Endothelial cell of umbilical vein (primary cell): ENCODE data around the gene GMCL1. TPM values are rescaled to one million over a fixed set of nuclear protein-coding genes. Genes with fewer than 3 reads are reported as not detected.
"Not testable (repeated sequence)": the region's sequence is repeated elsewhere in the genome, so short reads cannot be mapped to it uniquely, and the experiment has no call there.

Experiments
- BruUV-seq: library from RNA; stranded (reverse); fragments of 400-500 nt; replicated peaks from 2 replicates; lab custom pipeline; 2021; lab: Mats Ljungman, UMichigan
- CTCF ChIA-PET: fragments of 300-600, 350-600 bp; sonication (Branson Sonifier 250); formaldehyde crosslinking; loops from one replicate; lab custom pipeline; 2021; ENCODE audit warnings: antibody characterized with exemption, inconsistent platforms; lab: Charles Lee
- POLR2A ChIA-PET: fragments of 300-600, 350-600 bp; sonication (Branson Sonifier 250); formaldehyde crosslinking; loops from one replicate; lab custom pipeline; 2021; ENCODE audit warnings: antibody characterized with exemption, inconsistent platforms; lab: Charles Lee
- DNase-seq: peaks from one replicate; pipeline ENCODE4 v3.0.0-alpha.2; 2011; ENCODE audit warnings: low read depth, low spot score
- FAIRE-seq: peaks from 2 replicates; lab custom pipeline; 2011; peaks lifted over from hg19 to GRCh38; lab: Jason Lieb, UNC
- H2AFZ ChIP-seq: 2 replicates; pipeline ENCODE4 v1.6.0; 2012; ENCODE audit warnings: low read depth, low read length, control low read depth, inconsistent platforms
- H3K27ac ChIP-seq: 2 replicates; pipeline ENCODE4 v1.5.1; 2011; ENCODE audit warnings: low read depth, mild to moderate bottlenecking, control low read depth, low read length, moderate library complexity; ENCODE audit not compliant: insufficient read depth
- H3K27me3 ChIP-seq, 2 experiments: 2 replicates each; pipeline versions ENCODE4 v1.6.0 to v1.6.1; 2011; ENCODE audit warnings: low read length in 2 of 2, mixed read lengths in 1 of 2; ENCODE audit not compliant: control insufficient read depth in 2 of 2, insufficient read depth in 2 of 2
- H3K36me3 ChIP-seq, 2 experiments: 2 replicates in 1 of 2; 3 replicates in 1 of 2; pipeline ENCODE4 v1.5.1; 2011; ENCODE audit warnings: low read length in 2 of 2, mild to moderate bottlenecking in 1 of 2, moderate library complexity in 1 of 2; ENCODE audit not compliant: control insufficient read depth in 2 of 2, insufficient read depth in 2 of 2; ENCODE audit errors: extremely low read depth in 1 of 2
- H3K4me1 ChIP-seq: 3 replicates; pipeline ENCODE4 v1.5.1; 2011; ENCODE audit warnings: mild to moderate bottlenecking, low read length; ENCODE audit not compliant: control insufficient read depth, insufficient read depth; ENCODE audit errors: extremely low read depth
- H3K4me2 ChIP-seq: 2 replicates; pipeline ENCODE4 v1.6.1; 2011; ENCODE audit warnings: low read length, control low read depth, mixed read lengths; ENCODE audit not compliant: insufficient read depth
- H3K4me3 ChIP-seq, 3 experiments: fragments of 200-600 bp in 1 of 3; sonication (generic), shearing (Covaris generic) in 1 of 3; replicated peaks in 1 of 3; 2 replicates each; pipeline ENCODE4 v1.5.1; 2011 to 2016; ENCODE audit warnings: control low read depth in 3 of 3, low read length in 3 of 3, mild to moderate bottlenecking in 2 of 3, inconsistent platforms in 1 of 3, low read depth in 1 of 3, moderate library complexity in 1 of 3; ENCODE audit not compliant: insufficient read depth in 1 of 3
- H3K79me2 ChIP-seq: 2 replicates; pipeline ENCODE4 v1.6.0; 2012; ENCODE audit warnings: low read length, inconsistent platforms; ENCODE audit not compliant: control insufficient read depth, insufficient read depth
- H3K9ac ChIP-seq: replicated peaks from 2 replicates; pipeline ENCODE3; 2011; ENCODE audit warnings: low read length, control low read depth; ENCODE audit not compliant: insufficient read depth; ENCODE audit errors: extremely low read depth
- H3K9me1 ChIP-seq: replicated peaks from 3 replicates; pipeline ENCODE4 v1.6.0; 2011; ENCODE audit warnings: mild to moderate bottlenecking, low read length; ENCODE audit not compliant: control insufficient read depth, insufficient read depth; ENCODE audit errors: extremely low read depth
- H3K9me3 ChIP-seq: replicated peaks from 2 replicates; pipeline ENCODE4 v1.5.1; 2012; ENCODE audit warnings: low read length, inconsistent platforms; ENCODE audit not compliant: control insufficient read depth, insufficient read depth
- H4K20me1 ChIP-seq: replicated peaks from 2 replicates; pipeline ENCODE3; 2011; ENCODE audit warnings: mild to moderate bottlenecking, low read length; ENCODE audit not compliant: control insufficient read depth, insufficient read depth; ENCODE audit errors: extremely low read depth
- CTCF ChIP-seq, 2 donors: IDR thresholded peaks; 1 replicate in 1 of 2; 2 replicates in 1 of 2; pipeline ENCODE4 v1.5.1; 2011; ENCODE audit warnings: low read length in 2 of 2, mild to moderate bottlenecking in 2 of 2, moderate library complexity in 2 of 2, control low read depth in 1 of 2, inconsistent platforms in 1 of 2, low read depth in 1 of 2; ENCODE audit not compliant: insufficient read depth in 1 of 2; ENCODE audit errors: extremely low read depth in 1 of 2
- EZH2 ChIP-seq: IDR thresholded peaks from 2 replicates; pipeline ENCODE4 v1.6.1; 2012; ENCODE audit warnings: borderline replicate concordance, low read depth, mild to moderate bottlenecking, moderate library complexity, low read length, inconsistent platforms; ENCODE audit not compliant: severe bottlenecking
- FOS ChIP-seq: IDR thresholded peaks from 2 replicates; pipeline ENCODE4 v1.6.1; 2011; ENCODE audit warnings: mild to moderate bottlenecking, low read length, moderate library complexity, borderline replicate concordance; ENCODE audit not compliant: insufficient read depth
- GATA2 ChIP-seq: IDR thresholded peaks from 2 replicates; pipeline ENCODE4 v1.7.0; 2011; ENCODE audit warnings: low read depth, mild to moderate bottlenecking, moderate library complexity, mixed read lengths, low read length; ENCODE audit not compliant: insufficient read length, insufficient read depth
- JUN ChIP-seq: IDR thresholded peaks from 2 replicates; pipeline ENCODE4 v1.6.1; 2011; ENCODE audit warnings: borderline replicate concordance, low read depth; ENCODE audit not compliant: insufficient read length, insufficient read depth
- MAX ChIP-seq: IDR thresholded peaks from 2 replicates; pipeline ENCODE4 v1.6.1; 2011; ENCODE audit not compliant: insufficient read depth, insufficient read length
- MYC ChIP-seq: IDR thresholded peaks from one replicate; pipeline ENCODE4 v1.6.1; 2011; ENCODE audit warnings: mild to moderate bottlenecking, low read depth, low read length
- POLR2A ChIP-seq: IDR thresholded peaks from 2 replicates; pipeline ENCODE4 v1.6.1; 2012; ENCODE audit warnings: low read depth, mild to moderate bottlenecking, control low read depth, low read length
- POLR2AphosphoS5 ChIP-seq: IDR thresholded peaks from 2 replicates; pipeline ENCODE4 v1.6.1; 2012; ENCODE audit warnings: low read depth, mild to moderate bottlenecking, control low read depth, low read length, moderate library complexity; ENCODE audit not compliant: insufficient read depth
- dilution Hi-C: fragments of 300-500 bp; cut with MboI; formaldehyde crosslinking; loops from one replicate; pipeline ENCODE4 v1.15.0; 2019; ENCODE audit warnings: low sequenced_read_pairs; ENCODE audit not compliant: extremely low pct_ligation_motif_present
- intact Hi-C: fragments of 100-400 bp; cut with micrococcal nuclease; formaldehyde crosslinking; loops from one replicate; pipeline ENCODE4 v1.10.0; 2022
- polyA plus RNA-seq, 4 experiments: library from polyadenylated mRNA; depleted of rRNA in 3 of 4; stranded (reverse) in 3 of 4; unstranded in 1 of 4; fragments of >200 nt; gene quantifications; 2 replicates each; pipeline versions ENCODE4 v1.2.1 to v1.2.3, GENCODE V29; 2011 to 2012; ENCODE audit warnings: missing spikeins in 1 of 4
- total RNA-seq: library from RNA; stranded (reverse); gene quantifications from 2 replicates; pipeline ENCODE4 v1.2.3, GENCODE V29; 2021

Gene GMCL1
- total and polyA plus RNA-seq, 2 donors (not counting 3 experiments of a cell fraction or from before 2014, with no cell fraction given) = 4.2 to 14.6 TPM

DNA sequence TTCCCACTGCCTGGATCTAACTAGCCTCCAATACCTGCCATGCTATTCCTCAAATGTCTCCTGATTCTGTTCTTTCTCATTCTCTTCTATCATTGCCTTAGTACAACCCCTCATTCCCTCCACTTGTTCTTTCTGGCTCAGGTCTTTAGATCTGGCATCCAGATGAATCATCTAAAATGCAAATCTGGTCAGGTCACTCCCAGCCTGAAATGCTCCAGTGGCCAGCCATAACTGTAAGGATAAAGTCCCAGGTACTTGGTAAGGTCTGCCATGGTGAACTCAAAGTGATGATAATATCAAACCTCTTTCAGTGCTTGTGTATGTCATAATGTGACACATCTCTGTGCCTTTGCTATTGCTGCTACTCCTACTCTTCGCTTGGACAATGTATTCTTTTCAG lies 61.4 kb downstream of the GMCL1 start:
- DNase-seq (no peak), FAIRE-seq (no peak)
- dilution Hi-C loops = no loop called here
- BruUV-seq = no TSS peak
- H3K4me2 ChIP-seq = no peak overlapping the region
- no peaks in the 10 kb centered on the region for H4K20me1 ChIP-seq
- H3K27me3 ChIP-seq = no peaks in the 10 kb centered on the region
- H3K4me3 ChIP-seq = no peak overlapping the region
- H3K36me3 ChIP-seq = no peaks in the 10 kb centered on the region
- no peak overlapping the region for H3K9ac ChIP-seq
- H3K79me2 ChIP-seq = peaks cover 16% of the 10 kb centered on the region
- no peaks in the 10 kb centered on the region for H3K9me1 ChIP-seq
- POLR2A ChIA-PET = no interaction called here
- no peaks in the 10 kb centered on the region for H3K9me3 ChIP-seq
- CTCF ChIA-PET = interaction anchor here (6.1 kb wide), 1 partner anchor 165 kb away, joined by 103 read pairs; no protein-coding TSS in a partner anchor
- no peak overlapping the region for H2AFZ ChIP-seq
- H3K4me1 ChIP-seq = peaks cover 10% of the 10 kb centered on the region
- no peak for TF ChIP-seq EZH2
- TF ChIP-seq MYC = no peak
- no peak for TF ChIP-seq JUN
- TF ChIP-seq POLR2A = no peak
- no peak for TF ChIP-seq MAX
- TF ChIP-seq GATA2 = no peak
- no peak for TF ChIP-seq FOS
- TF ChIP-seq CTCF (IDR thresholded peaks at IDR 0.05; ENCODE audit: extremely low read depth in 1 of 2, insufficient read depth in 1 of 2, low read depth in 1 of 2, low read length in 2 of 2) = no peak
- no peak for TF ChIP-seq POLR2AphosphoS5
- no peak overlapping the region for H3K27ac ChIP-seq
- intact Hi-C loops = no loop called here

- POLR2A ChIA-PET, H3K9ac ChIP-seq, H4K20me1 ChIP-seq, BruUV-seq, dilution Hi-C loops, H3K27me3 ChIP-seq, H3K4me1 ChIP-seq, H3K9me1 ChIP-seq, H3K4me3 ChIP-seq, H3K36me3 ChIP-seq, H3K27ac ChIP-seq, H3K9me3 ChIP-seq, DNase-seq: not testable (repeated sequence)
- intact Hi-C loops = loop anchor here (1.0 kb wide), 1 partner anchor 169 kb away; no protein-coding TSS in a partner anchor
- Histone ChIP-seq H3K79me2 (peaks cover 16% of the 10 kb centered on the region), H3K4me2 (peak overlapping the region; percentile 98), H2AFZ (peak overlapping the region; percentile 97)
- CTCF ChIA-PET = interaction anchor here (1.0 to 6.1 kb wide), 4 partner anchors 20 to 167 kb away, joined by 3 to 103 read pairs (median 4); no protein-coding TSS in a partner anchor
- peak; percentile 46 for FAIRE-seq
These were observed 63.5 kb downstream of the GMCL1 start for GRCh38 chr2:69892838-69893424.
